ENCODE results near the gene LRRC8B.

- TF ChIP-seq CTCF (IDR thresholded peaks at IDR 0.05) = no peak
- TF ChIP-seq USF1 (IDR thresholded peaks at IDR 0.05; ENCODE audit: borderline replicate concordance, low read depth) = no peak
- TF ChIP-seq YY1 (IDR thresholded peaks at IDR 0.05; ENCODE audit: low read depth) = no peak
- no peak for TF ChIP-seq GABPA (IDR thresholded peaks at IDR 0.05; ENCODE audit: low read depth)
- TF ChIP-seq NFIC (IDR thresholded peaks at IDR 0.05; ENCODE audit: borderline replicate concordance) = no peak
- TF ChIP-seq FOXM1 (IDR thresholded peaks at IDR 0.05; ENCODE audit: low read depth) = no peak
- no peak for TF ChIP-seq SIN3A (IDR thresholded peaks at IDR 0.05; ENCODE audit: borderline replicate concordance, low read depth, low read length)
- no peak for TF ChIP-seq TAF1 (IDR thresholded peaks at IDR 0.05; ENCODE audit: borderline replicate concordance, low read depth, low read length)
- no peak for TF ChIP-seq EP300 (IDR thresholded peaks at IDR 0.05; ENCODE audit: borderline replicate concordance in 1 of 2, low read depth in 1 of 2, low read length in 1 of 2)
- no peak for TF ChIP-seq SMC3 (IDR thresholded peaks at IDR 0.05; ENCODE audit: low read depth, low read length)
- TF ChIP-seq RAD21 (IDR thresholded peaks at IDR 0.05; ENCODE audit: low read length) = no peak
- TF ChIP-seq POLR2AphosphoS5 (IDR thresholded peaks at IDR 0.05; ENCODE audit: low read depth, low read length) = no peak
- TF ChIP-seq REST (IDR thresholded peaks at IDR 0.05; ENCODE audit: low read depth, low read length) = no peak
- TF ChIP-seq, protein P1, sequence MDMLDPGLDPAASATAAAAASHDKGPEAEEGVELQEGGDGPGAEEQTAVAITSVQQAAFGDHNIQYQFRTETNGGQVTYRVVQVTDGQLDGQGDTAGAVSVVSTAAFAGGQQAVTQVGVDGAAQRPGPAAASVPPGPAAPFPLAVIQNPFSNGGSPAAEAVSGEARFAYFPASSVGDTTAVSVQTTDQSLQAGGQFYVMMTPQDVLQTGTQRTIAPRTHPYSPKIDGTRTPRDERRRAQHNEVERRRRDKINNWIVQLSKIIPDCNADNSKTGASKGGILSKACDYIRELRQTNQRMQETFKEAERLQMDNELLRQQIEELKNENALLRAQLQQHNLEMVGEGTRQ (IDR thresholded peaks at IDR 0.05; ENCODE audit: borderline replicate concordance, low read depth, low read length) = no peak
These were observed 48.8 kb downstream of the LRRC8B start for GRCh38 chr1:89573410-89573809.
